ENCODE results near the gene ARHGAP24. TPM values are rescaled to one million over a fixed set of nuclear protein-coding genes. Genes with fewer than 3 reads are reported as not detected.
"Not testable (repeated sequence)": the region's sequence is repeated elsewhere in the genome, so short reads cannot be mapped to it uniquely, and the experiment has no call there.

The ARHGAP24 gene
- total RNA-seq, 2 donors from 2014 or later: 1.0 TPM; not detected in 1

DNA sequence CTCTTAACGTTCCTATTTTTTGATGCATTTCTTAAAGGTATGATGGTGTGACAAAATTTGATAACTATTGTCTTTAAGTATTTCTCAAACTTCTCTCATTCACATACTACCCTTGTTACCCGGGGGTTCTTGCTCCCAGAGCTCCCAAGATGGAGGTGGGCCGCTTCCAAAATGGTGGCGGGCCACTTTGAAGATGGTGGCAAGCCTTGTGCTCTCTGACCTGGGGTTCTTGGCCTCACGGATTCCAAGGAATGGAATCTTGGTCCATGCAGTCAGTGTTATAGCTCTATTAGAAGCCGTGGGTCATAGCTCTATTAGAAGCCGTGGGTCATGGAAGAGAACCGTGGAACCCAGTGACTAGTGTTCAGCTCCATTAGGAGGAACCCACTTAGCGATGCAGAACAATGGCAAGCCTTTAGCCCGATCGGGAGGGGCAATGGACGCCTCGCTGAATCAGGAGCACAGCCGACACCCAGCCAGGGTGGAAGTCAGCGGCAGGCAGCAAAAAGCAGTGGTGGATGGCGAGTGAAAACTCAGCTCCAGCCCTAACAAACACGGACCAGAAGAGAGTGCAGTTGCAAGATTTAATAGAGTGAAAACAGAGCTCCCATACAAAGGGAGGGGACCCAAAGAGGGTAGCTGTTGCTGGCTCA, 481.5 kb downstream of the ARHGAP24 start:
- no peak for ATAC-seq
- no peaks in the 10 kb centered on the region for H3K27me3 Mint-ChIP-seq
- H3K4me3 Mint-ChIP-seq: no peak overlapping the region
- peaks cover 7% of the 10 kb centered on the region for H3K9me3 Mint-ChIP-seq
- no peak overlapping the region for H3K27ac Mint-ChIP-seq
- H3K4me1 Mint-ChIP-seq (ENCODE audit: low read depth in 2 of 2): no peaks in the 10 kb centered on the region
- no peaks in the 10 kb centered on the region for H3K36me3 Mint-ChIP-seq
- no peak for DNase-seq (ENCODE audit: low spot score)

DNA sequence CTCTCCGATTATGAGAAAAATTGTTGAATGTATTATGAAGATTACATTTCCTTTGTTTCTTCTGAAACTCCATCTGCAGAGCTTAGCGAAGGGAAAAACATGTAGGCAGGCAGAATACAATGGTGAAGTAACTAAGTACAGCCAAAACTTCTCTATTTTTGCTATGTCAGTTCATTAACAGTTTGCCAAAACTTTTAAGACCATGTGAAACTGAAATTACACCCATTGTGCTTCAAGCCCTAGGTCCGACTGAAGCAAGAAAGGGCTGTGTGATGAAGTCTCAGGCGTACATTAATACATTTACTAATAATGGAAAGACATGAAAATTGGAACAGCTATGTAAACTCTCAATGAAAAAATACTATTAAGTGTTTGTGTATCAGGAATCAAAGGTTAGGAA, 486.9 kb downstream of the ARHGAP24 start:
- no peak for ATAC-seq
- H3K4me3 Mint-ChIP-seq: no peak overlapping the region
- DNase-seq (ENCODE audit: low spot score): no peak
- no peaks in the 10 kb centered on the region for H3K27me3 Mint-ChIP-seq
- peaks cover 5% of the 10 kb centered on the region for H3K9me3 Mint-ChIP-seq
- H3K36me3 Mint-ChIP-seq: no peaks in the 10 kb centered on the region
- no peaks in the 10 kb centered on the region for H3K4me1 Mint-ChIP-seq (ENCODE audit: low read depth in 2 of 2)
- H3K27ac Mint-ChIP-seq: no peak overlapping the region

DNA sequence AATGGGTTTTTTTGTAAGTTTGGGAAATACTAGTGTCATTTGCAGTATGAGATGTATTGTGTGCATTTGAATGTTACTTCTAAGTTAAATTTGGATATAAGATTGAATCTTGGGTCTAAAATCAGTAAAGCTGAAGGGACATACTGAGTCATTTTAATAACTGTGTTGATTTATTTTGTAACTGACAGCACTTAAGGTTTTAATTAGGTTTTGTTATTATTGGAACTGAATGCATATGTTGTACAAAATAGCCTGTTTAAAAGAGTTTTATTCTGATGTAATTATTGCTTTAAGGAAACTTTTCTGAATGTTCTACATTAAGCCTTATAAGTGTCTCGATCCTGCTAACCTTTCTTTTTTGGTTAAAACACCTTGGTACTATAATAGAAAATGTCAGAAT, 488.3 kb downstream of the ARHGAP24 start:
- ATAC-seq (no peak), DNase-seq (ENCODE audit: low spot score) (no peak)
- Mint-ChIP-seq H3K36me3 (no peaks in the 10 kb centered on the region), H3K27ac (no peak overlapping the region), H3K4me3 (no peak overlapping the region), H3K27me3 (no peaks in the 10 kb centered on the region), H3K4me1 (ENCODE audit: low read depth in 2 of 2) (no peaks in the 10 kb centered on the region), H3K9me3 (peaks cover 5% of the 10 kb centered on the region)

GRCh38 chr4:85964298-85964697, 489.3 kb downstream of the ARHGAP24 start:
- ATAC-seq (no peak), DNase-seq (ENCODE audit: low spot score) (no peak)
- H3K4me1 Mint-ChIP-seq (ENCODE audit: low read depth in 2 of 2): no peaks in the 10 kb centered on the region
- no peaks in the 10 kb centered on the region for H3K36me3 Mint-ChIP-seq
- H3K27me3 Mint-ChIP-seq: no peaks in the 10 kb centered on the region
- no peak overlapping the region for H3K27ac Mint-ChIP-seq
- H3K9me3 Mint-ChIP-seq: peaks cover 5% of the 10 kb centered on the region
- H3K4me3 Mint-ChIP-seq: no peak overlapping the region

DNA sequence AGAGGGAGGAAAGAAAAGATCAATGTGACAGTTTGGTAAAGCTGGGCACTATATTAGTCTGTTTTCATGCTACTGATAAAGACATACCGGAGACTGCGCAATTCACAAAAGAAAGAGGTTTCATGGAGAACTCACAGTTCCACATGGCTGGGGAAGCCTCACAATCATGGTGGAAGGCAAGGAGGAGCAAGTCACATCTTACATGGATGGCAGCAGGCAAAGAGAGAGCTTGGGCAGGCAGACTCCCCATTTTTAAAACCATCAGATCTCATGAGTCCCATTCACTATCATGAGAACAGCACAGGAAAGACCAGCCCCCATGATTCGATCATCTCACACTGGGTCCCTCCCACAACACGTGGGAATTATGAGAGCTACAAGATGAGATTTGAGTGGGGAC, 490.1 kb downstream of the ARHGAP24 start:
- H3K4me3 Mint-ChIP-seq; H3K4me1 Mint-ChIP-seq (ENCODE audit: low read depth in 2 of 2); H3K27ac Mint-ChIP-seq; H3K9me3 Mint-ChIP-seq; H3K36me3 Mint-ChIP-seq; ATAC-seq; H3K27me3 Mint-ChIP-seq; DNase-seq (ENCODE audit: low spot score): not testable (repeated sequence)

DNA sequence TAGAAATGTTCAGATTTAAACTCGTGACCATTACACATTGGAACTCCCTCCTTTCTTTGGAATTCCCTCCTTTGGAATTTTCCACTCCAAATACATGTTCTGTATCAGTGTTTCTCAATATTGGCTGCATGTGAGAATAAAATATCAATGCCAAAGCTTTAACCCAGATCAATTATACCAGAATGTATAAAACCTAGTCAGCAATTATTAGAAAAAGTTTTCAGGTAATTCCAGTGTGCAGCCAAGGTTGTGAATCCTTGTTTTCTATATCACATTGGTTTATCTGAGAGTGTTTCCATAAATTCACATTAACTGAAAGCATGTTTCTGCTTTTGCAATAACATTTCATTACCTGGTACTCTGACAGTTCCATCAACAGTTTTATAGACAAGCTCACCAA, 490.6 kb downstream of the ARHGAP24 start:
- H3K36me3 Mint-ChIP-seq: no peaks in the 10 kb centered on the region
- peaks cover 5% of the 10 kb centered on the region for H3K9me3 Mint-ChIP-seq
- no peak overlapping the region for H3K4me3 Mint-ChIP-seq
- H3K27me3 Mint-ChIP-seq: no peaks in the 10 kb centered on the region
- H3K4me1 Mint-ChIP-seq (ENCODE audit: low read depth in 2 of 2): no peaks in the 10 kb centered on the region
- DNase-seq (ENCODE audit: low spot score): no peak
- no peak for ATAC-seq
- no peak overlapping the region for H3K27ac Mint-ChIP-seq

DNA sequence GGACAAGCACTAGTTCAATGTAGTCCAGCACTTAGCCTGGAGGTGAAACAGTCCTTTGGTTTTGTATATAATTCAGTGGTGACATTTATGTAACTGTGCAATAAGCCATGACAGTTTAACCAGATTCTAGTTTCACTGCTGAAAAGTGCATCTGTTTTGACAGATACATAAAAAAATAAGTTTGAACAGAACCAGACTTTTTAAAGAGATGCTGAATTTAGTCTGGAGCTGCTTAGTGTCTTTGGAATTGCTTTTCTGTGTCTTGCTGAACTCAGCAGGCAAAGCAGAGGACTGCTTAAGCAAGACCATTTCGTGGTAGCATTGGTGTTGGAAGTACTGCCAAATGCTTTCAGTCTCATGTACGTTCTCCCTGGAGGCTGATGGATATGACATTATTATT, 491.4 kb downstream of the ARHGAP24 start:
- Mint-ChIP-seq H3K4me1 (ENCODE audit: low read depth in 2 of 2) (no peaks in the 10 kb centered on the region), H3K27ac (no peak overlapping the region), H3K9me3 (peaks cover 5% of the 10 kb centered on the region), H3K27me3 (no peaks in the 10 kb centered on the region), H3K36me3 (no peaks in the 10 kb centered on the region), H3K4me3 (no peak overlapping the region)
- DNase-seq (ENCODE audit: low spot score) (no peak), ATAC-seq (no peak)

DNA sequence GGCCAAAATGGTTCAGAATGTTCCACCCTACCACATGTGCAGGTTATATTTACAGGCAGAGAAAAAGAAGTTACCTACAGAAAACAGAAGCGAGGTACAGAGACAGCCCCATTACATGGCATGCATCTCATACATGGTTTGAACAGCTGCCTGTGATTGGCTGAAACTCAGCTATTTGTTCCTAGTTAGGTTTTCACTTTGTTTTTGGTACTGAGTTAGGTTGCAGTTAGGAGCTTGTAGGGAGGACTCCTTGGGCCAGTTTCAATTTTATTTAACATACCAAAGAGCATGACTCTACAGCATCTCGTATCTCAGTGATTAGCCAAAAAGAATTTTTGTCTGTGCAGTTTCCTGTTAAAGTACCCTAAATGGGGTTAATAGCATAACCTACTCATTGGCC, 492.9 kb downstream of the ARHGAP24 start:
- no peaks in the 10 kb centered on the region for H3K27me3 Mint-ChIP-seq
- ATAC-seq (no peak), DNase-seq (ENCODE audit: low spot score) (no peak)
- no peaks in the 10 kb centered on the region for H3K4me1 Mint-ChIP-seq (ENCODE audit: low read depth in 2 of 2)
- peaks cover 5% of the 10 kb centered on the region for H3K9me3 Mint-ChIP-seq
- H3K36me3 Mint-ChIP-seq: no peaks in the 10 kb centered on the region
- H3K4me3 Mint-ChIP-seq: no peak overlapping the region
- no peak overlapping the region for H3K27ac Mint-ChIP-seq

- H3K4me3 Mint-ChIP-seq: no peak overlapping the region
- H3K27me3 Mint-ChIP-seq: no peaks in the 10 kb centered on the region
These were observed 494.2 kb downstream of the ARHGAP24 start for GRCh38 chr4:85968945-85969819.

GRCh38 chr4:85970535-85970934, 495.6 kb downstream of the ARHGAP24 start:
- no peaks in the 10 kb centered on the region for H3K27me3 Mint-ChIP-seq
- no peaks in the 10 kb centered on the region for H3K9me3 Mint-ChIP-seq
- no peak overlapping the region for H3K4me3 Mint-ChIP-seq
- no peak for DNase-seq (ENCODE audit: low spot score)
- no peak overlapping the region for H3K27ac Mint-ChIP-seq
- H3K4me1 Mint-ChIP-seq (ENCODE audit: low read depth in 2 of 2): no peaks in the 10 kb centered on the region
- no peaks in the 10 kb centered on the region for H3K36me3 Mint-ChIP-seq
- ATAC-seq: no peak

More at GRCh38 chr4:85968945-85969819, 494.2 kb downstream of the ARHGAP24 start:
- Mint-ChIP-seq H3K4me1 (ENCODE audit: low read depth in 2 of 2) (no peaks in the 10 kb centered on the region), H3K36me3 (no peaks in the 10 kb centered on the region), H3K9me3 (peaks cover 3% of the 10 kb centered on the region), H3K27ac (no peak overlapping the region)
- no peak for DNase-seq (ENCODE audit: low spot score)
- no peak for ATAC-seq

GRCh38 chr4:85979276-85979675, 504.3 kb downstream of the ARHGAP24 start:
- H3K36me3 Mint-ChIP-seq: no peaks in the 10 kb centered on the region
- no peak overlapping the region for H3K27ac Mint-ChIP-seq
- DNase-seq (ENCODE audit: low spot score) (no peak), ATAC-seq (no peak)
- H3K27me3 Mint-ChIP-seq: no peaks in the 10 kb centered on the region
- H3K4me1 Mint-ChIP-seq (ENCODE audit: low read depth in 2 of 2): no peaks in the 10 kb centered on the region
- peaks cover 7% of the 10 kb centered on the region for H3K9me3 Mint-ChIP-seq
- no peak overlapping the region for H3K4me3 Mint-ChIP-seq

- DNase-seq (ENCODE audit: low spot score) (no peak), ATAC-seq (no peak)
- H3K9me3 Mint-ChIP-seq: peaks cover 7% of the 10 kb centered on the region
- no peak overlapping the region for H3K4me3 Mint-ChIP-seq
- no peak overlapping the region for H3K27ac Mint-ChIP-seq
- no peaks in the 10 kb centered on the region for H3K27me3 Mint-ChIP-seq
- H3K36me3 Mint-ChIP-seq: no peaks in the 10 kb centered on the region
- no peaks in the 10 kb centered on the region for H3K4me1 Mint-ChIP-seq (ENCODE audit: low read depth in 2 of 2)
These were observed 511.3 kb downstream of the ARHGAP24 start for GRCh38 chr4:85986266-85986665.

DNA sequence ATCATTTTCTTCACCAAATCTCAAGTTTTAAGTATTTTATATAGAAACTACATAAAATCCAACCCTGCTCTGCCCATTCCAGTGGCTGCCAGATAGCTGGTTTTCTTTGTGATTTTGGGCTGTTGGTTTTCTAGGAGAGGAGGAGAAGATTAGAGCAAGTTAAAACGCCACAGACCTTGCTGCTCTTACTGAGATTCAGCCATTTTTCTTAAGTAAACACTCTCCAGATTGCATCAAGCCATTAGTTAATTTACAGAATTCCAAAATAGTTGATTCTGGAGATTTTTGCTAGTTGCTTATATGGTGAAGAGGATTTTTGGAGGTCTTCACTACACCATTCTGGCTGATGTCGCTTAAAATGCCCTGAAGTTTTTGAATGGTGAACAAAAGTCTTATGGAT, 518.7 kb downstream of the ARHGAP24 start:
- no peak for DNase-seq (ENCODE audit: low spot score)
- no peak for ATAC-seq
- no peak overlapping the region for H3K27ac Mint-ChIP-seq
- no peaks in the 10 kb centered on the region for H3K36me3 Mint-ChIP-seq
- no peak overlapping the region for H3K4me3 Mint-ChIP-seq
- H3K9me3 Mint-ChIP-seq: no peaks in the 10 kb centered on the region
- H3K27me3 Mint-ChIP-seq: no peaks in the 10 kb centered on the region
- H3K4me1 Mint-ChIP-seq (ENCODE audit: low read depth in 2 of 2): no peaks in the 10 kb centered on the region

- H3K36me3 Mint-ChIP-seq: no peaks in the 10 kb centered on the region
- ATAC-seq (no peak), DNase-seq (ENCODE audit: low spot score) (no peak)
- no peak overlapping the region for H3K4me3 Mint-ChIP-seq
- H3K4me1 Mint-ChIP-seq (ENCODE audit: low read depth in 2 of 2): no peaks in the 10 kb centered on the region
- H3K9me3 Mint-ChIP-seq: no peaks in the 10 kb centered on the region
- no peaks in the 10 kb centered on the region for H3K27me3 Mint-ChIP-seq
- H3K27ac Mint-ChIP-seq: no peak overlapping the region
These were observed 519.6 kb downstream of the ARHGAP24 start for GRCh38 chr4:85994576-85994975.
